Activated CD8-positive, alpha-beta memory T cell treated with anti-CD3 and anti-CD28 coated beads, Interleukin-2, amount 10 ng/mL, durations not matched to agents 7 days and 5 days (primary cell): Measurements from ENCODE around the gene NHLH1. TPM values are rescaled to one million over a fixed set of nuclear protein-coding genes. Genes with fewer than 3 reads are reported as not detected.
A peak's percentile ranks its signal among the peaks of the same experiment; 100 is the strongest.
"Not testable (repeated sequence)": the region's sequence is repeated elsewhere in the genome, so short reads cannot be mapped to it uniquely, and the experiment has no call there.

Source experiments
- ATAC-seq: fragments of 150-1000 bp; cut with Tn5 transposase; one replicate; pipeline ENCODE4 v1.10.0; 2021; ENCODE audit warnings: moderate library complexity
- CTCF ChIA-PET: fragments of 350-600 bp; sonication (Branson Sonifier 250); formaldehyde crosslinking; loops from one replicate; lab custom pipeline; 2021; ENCODE audit warnings: antibody characterized with exemption; lab: Charles Lee
- DNase-seq: peaks from one replicate; pipeline ENCODE4 v3.0.0-alpha.2; 2020
- H3K27ac Mint-ChIP-seq: one replicate; pipeline ENCODE4 v1.8.0; 2021; ENCODE audit warnings: mild to moderate bottlenecking, mixed read lengths
- H3K27me3 Mint-ChIP-seq: one replicate; pipeline ENCODE4 v1.8.0; 2021; ENCODE audit warnings: mixed read lengths
- H3K36me3 Mint-ChIP-seq: one replicate; pipeline ENCODE4 v1.8.0; 2021; ENCODE audit warnings: mild to moderate bottlenecking, mixed read lengths
- H3K4me1 Mint-ChIP-seq: one replicate; pipeline ENCODE4 v1.8.0; 2021; ENCODE audit warnings: mixed read lengths
- H3K4me3 Mint-ChIP-seq: one replicate; pipeline ENCODE4 v1.8.0; 2021; ENCODE audit warnings: mild to moderate bottlenecking, moderate library complexity, mixed read lengths
- H3K9me3 Mint-ChIP-seq: one replicate; pipeline ENCODE4 v1.8.0; 2022; ENCODE audit warnings: low read depth, mixed read lengths
- total RNA-seq, 2 experiments: library from RNA; stranded (reverse); gene quantifications; one replicate each; pipeline ENCODE4 v1.2.3, GENCODE V29; 2021

Gene NHLH1
- total RNA-seq, 2 experiments from 2014 or later = 0.35 to 0.44 TPM

GRCh38 chr1:160373696-160374095, 6.8 kb downstream of the NHLH1 start:
- H3K4me3 Mint-ChIP-seq = no peak overlapping the region
- DNase-seq (no peak), ATAC-seq (no peak)
- CTCF ChIA-PET = interaction anchor here (0.7 to 8.3 kb wide), 3 partner anchors 21 to 242 kb away, joined by 3 to 43 read pairs (median 3); no protein-coding TSS in a partner anchor
- H3K27ac Mint-ChIP-seq = no peak overlapping the region
- H3K36me3 Mint-ChIP-seq = no peaks in the 10 kb centered on the region
- H3K4me1 Mint-ChIP-seq = peaks cover 13% of the 10 kb centered on the region
- no peaks in the 10 kb centered on the region for H3K27me3 Mint-ChIP-seq
- no peaks in the 10 kb centered on the region for H3K9me3 Mint-ChIP-seq

DNA sequence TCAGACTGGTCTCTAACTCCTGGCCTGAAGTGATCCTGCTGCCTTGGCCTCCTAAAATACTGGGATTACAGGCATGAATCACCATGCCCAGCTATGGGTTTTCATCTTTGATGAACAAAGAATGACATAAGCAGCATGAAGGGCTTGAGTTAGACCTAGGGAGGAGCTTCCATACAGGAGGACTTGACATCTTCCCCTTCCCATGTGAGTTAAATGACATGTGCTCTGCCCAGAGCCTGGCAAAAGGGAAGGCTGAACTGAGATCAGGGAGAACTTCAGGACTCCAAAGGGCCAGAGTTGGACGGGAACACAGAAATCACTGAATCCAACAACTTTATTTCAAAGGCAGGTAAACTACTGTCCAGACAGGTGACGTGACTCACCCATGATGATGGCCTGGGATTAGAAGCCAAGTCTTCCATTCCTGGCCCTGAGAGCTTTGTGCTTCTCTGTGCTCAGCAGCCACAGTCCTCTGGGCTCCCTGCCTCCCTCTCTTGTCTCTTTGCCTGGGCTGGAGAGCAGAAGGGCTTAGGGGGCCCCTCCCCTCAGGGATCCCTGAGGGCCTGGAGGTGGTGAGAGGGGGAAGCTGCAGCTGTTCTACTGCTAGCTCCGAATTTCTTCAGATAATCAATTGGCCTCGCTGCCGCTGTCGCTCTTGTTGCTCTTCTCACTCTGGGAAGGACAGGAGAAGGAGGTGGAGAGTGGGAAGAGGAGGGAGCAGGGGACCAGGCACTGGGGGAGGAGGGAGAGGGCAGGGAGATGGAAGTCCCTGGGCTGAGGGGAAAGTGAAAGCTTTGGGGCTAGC, 7.6 kb downstream of the NHLH1 start:
- H3K27me3 Mint-ChIP-seq = peaks cover 4% of the 10 kb centered on the region
- peaks cover 13% of the 10 kb centered on the region for H3K4me1 Mint-ChIP-seq
- no peak overlapping the region for H3K4me3 Mint-ChIP-seq
- H3K9me3 Mint-ChIP-seq = no peaks in the 10 kb centered on the region
- no peaks in the 10 kb centered on the region for H3K36me3 Mint-ChIP-seq
- CTCF ChIA-PET = interaction anchor here (0.6 to 8.3 kb wide), 4 partner anchors 21 to 294 kb away, joined by 3 to 63 read pairs (median 42); no protein-coding TSS in a partner anchor
- ATAC-seq (no peak), DNase-seq (no peak)
- no peak overlapping the region for H3K27ac Mint-ChIP-seq

DNA sequence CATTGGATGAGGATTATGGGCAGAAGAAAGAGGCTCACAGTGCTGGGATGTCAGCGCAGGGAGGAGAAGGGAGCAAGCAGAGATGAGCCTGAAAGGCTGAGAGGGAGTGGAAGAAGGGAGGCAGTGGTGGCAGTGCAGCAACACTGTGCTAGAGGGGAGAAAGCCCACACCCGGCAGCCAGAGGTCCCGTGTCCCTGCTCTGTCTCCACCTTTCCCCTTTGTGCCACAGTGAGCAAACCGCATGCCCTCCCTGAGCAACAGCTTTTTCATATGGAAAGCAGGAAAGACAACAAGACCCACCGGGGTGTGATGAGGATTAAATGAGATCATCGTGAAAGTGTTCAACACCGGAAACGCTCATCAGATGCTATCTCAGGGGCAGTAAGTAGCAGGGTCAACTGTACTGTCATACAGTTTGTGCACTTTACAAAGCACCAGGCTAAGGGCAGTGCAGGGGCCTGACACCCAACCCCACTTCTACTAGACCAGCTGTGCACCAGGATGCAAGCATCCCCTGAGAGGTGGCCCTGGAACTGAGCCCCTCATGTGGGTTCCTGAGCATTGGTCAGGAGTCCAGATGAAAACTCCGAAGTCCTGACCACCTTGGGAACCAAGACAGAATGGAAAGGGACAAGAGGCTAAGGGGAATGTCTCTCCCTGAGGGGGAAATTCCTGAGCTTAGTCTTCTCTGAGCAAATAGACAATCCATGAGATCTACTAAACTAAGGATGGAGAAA, 9.1 kb downstream of the NHLH1 start:
- peak; percentile 49 for DNase-seq
- CTCF ChIA-PET = interaction anchor here (0.7 to 8.3 kb wide), 39 partner anchors 8 to 346 kb away, joined by 3 to 63 read pairs (median 4); partner anchors contain the start of genes COPA, IGSF8, NCSTN and NHLH1
- Mint-ChIP-seq H3K36me3 (no peaks in the 10 kb centered on the region), H3K9me3 (no peaks in the 10 kb centered on the region), H3K27ac (peak overlapping the region; percentile 39), H3K27me3 (peaks cover 4% of the 10 kb centered on the region), H3K4me1 (peaks cover 13% of the 10 kb centered on the region), H3K4me3 (no peak overlapping the region)
- peak; percentile 71 for ATAC-seq

DNA sequence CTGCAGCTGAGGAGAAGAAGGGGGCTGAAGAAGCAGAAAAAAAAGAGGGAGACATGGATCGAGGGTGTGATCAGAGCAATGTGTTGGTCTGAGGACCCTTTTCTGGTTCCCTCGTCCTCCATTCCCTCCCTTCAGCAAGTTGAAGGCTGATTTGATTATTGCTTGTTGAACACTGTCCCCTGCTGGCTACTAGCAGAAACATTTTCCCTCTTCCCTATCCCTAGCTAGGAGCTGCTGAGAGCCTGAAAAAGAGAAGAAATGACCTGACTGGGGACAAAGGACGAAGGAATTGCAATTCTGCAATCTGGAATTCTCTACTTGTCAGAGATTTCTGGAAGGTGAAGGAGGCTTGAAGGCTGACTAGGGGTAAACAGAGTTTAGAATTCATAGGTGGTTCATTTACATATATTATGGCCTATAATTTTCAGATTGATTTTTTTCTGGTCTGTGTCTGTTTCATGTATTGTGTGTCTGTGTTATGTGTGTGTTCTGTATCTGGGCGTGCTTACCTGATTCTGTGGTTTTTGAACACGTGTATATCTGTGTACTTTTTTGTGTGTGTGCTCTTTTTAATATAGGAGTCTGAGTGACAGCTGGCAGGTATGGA, 9.8 kb downstream of the NHLH1 start:
- peak; percentile 84 for ATAC-seq
- no peak overlapping the region for H3K4me3 Mint-ChIP-seq
- H3K27me3 Mint-ChIP-seq = peaks cover 4% of the 10 kb centered on the region
- CTCF ChIA-PET = interaction anchor here (0.5 to 8.3 kb wide), 44 partner anchors 9 to 346 kb away, joined by 3 to 63 read pairs (median 4); partner anchors contain the start of genes COPA, IGSF8, NCSTN and NHLH1
- H3K36me3 Mint-ChIP-seq = no peaks in the 10 kb centered on the region
- no peak overlapping the region for H3K27ac Mint-ChIP-seq
- peak; percentile 57 for DNase-seq
- H3K4me1 Mint-ChIP-seq = peaks cover 13% of the 10 kb centered on the region
- no peaks in the 10 kb centered on the region for H3K9me3 Mint-ChIP-seq

DNA sequence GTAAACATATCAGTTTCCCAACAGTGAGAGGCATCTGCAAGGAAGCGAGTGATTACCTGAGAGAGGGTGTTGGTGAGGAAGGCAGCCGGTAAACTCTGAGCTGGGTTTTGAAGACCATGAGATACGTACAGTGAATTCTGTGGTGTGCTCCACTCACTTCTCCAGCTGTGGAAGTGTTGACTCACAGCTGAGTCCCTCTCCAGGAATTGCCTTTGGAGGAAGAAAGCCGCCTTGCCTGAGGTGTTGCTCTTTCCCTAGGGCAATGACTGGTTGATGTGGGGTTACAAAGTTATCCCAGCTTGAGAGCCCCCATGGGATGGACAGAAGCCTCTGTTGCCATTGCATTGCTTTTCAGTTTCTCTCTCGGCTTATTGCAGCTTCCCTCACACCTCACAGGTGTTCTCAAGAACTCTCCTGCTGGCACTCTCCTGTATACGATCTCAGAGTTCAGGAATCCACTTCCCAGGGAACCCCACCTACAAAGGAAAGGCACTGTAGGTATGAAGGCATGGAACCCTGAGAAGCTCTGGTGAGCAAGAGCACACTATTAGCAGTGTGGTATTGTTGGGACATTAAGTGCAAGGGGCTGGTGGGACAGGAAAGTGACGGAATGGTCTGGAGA, 10.8 kb downstream of the NHLH1 start:
- H3K4me3 Mint-ChIP-seq = no peak overlapping the region

GRCh38 chr1:160384812-160385211, 17.9 kb downstream of the NHLH1 start:
- DNase-seq, H3K4me1 Mint-ChIP-seq, ATAC-seq, H3K9me3 Mint-ChIP-seq, H3K4me3 Mint-ChIP-seq, H3K36me3 Mint-ChIP-seq, CTCF ChIA-PET, H3K27ac Mint-ChIP-seq: not testable (repeated sequence)
- peaks cover 31% of the 10 kb centered on the region for H3K27me3 Mint-ChIP-seq

More for the DNA sequence above, 10.8 kb downstream of the NHLH1 start:
- Mint-ChIP-seq H3K27me3 (peaks cover 5% of the 10 kb centered on the region), H3K27ac (no peak overlapping the region), H3K4me1 (peaks cover 13% of the 10 kb centered on the region), H3K36me3 (no peaks in the 10 kb centered on the region), H3K9me3 (no peaks in the 10 kb centered on the region)
- CTCF ChIA-PET = interaction anchor here (0.5 to 8.3 kb wide), 22 partner anchors 13 to 347 kb away, joined by 3 to 63 read pairs (median 6); no protein-coding TSS in a partner anchor
- DNase-seq = no peak
- ATAC-seq = no peak

GRCh38 chr1:160388406-160388805, 21.5 kb downstream of the NHLH1 start:
- not testable (repeated sequence) for H3K4me3 Mint-ChIP-seq, H3K4me1 Mint-ChIP-seq, H3K9me3 Mint-ChIP-seq, H3K36me3 Mint-ChIP-seq, DNase-seq, ATAC-seq, H3K27ac Mint-ChIP-seq
- CTCF ChIA-PET = interaction anchor here (0.6 kb wide), 2 partner anchors 56 to 121 kb away, joined by 3 read pairs; no protein-coding TSS in a partner anchor
- H3K27me3 Mint-ChIP-seq = peaks cover 46% of the 10 kb centered on the region

GRCh38 chr1:160394673-160395072, 27.8 kb downstream of the NHLH1 start:
- peaks cover 42% of the 10 kb centered on the region for H3K27me3 Mint-ChIP-seq
- H3K4me1 Mint-ChIP-seq = no peaks in the 10 kb centered on the region
- H3K27ac Mint-ChIP-seq = no peak overlapping the region
- DNase-seq (no peak), ATAC-seq (no peak)
- no peak overlapping the region for H3K4me3 Mint-ChIP-seq
- CTCF ChIA-PET = interaction anchor here (1.0 to 2.3 kb wide), 2 partner anchors 11 to 18 kb away, joined by 3 to 6 read pairs; no protein-coding TSS in a partner anchor
- no peaks in the 10 kb centered on the region for H3K9me3 Mint-ChIP-seq
- H3K36me3 Mint-ChIP-seq = no peaks in the 10 kb centered on the region

DNA sequence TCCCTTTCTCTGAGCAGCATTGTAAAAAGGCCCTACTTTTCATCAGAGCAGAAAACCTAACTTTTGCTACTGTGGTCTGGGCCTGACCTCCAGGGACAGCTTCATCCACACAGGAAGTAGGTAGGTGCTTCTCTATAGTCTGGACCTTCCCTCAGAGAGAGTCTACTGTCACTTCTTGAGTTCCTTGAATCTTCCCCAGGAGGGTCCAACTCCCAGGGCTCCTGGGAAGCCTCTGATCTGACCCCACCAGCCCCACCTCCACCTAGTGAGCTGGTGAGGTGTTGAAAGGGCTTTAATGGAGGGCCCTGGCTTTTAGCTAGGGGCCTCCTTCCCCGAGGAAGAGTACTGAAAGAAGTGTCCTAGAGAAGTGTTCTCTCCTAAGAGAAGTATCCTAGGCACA, 30.8 kb downstream of the NHLH1 start:
- H3K4me3 Mint-ChIP-seq = no peak overlapping the region
- H3K36me3 Mint-ChIP-seq = no peaks in the 10 kb centered on the region
- H3K27ac Mint-ChIP-seq = no peak overlapping the region
- no peak for ATAC-seq
- peaks cover 46% of the 10 kb centered on the region for H3K27me3 Mint-ChIP-seq
- H3K9me3 Mint-ChIP-seq = no peaks in the 10 kb centered on the region
- CTCF ChIA-PET = interaction anchor here (0.8 to 1.2 kb wide), 3 partner anchors 19 to 132 kb away, joined by 3 to 7 read pairs (median 3); no protein-coding TSS in a partner anchor
- H3K4me1 Mint-ChIP-seq = peaks cover 2% of the 10 kb centered on the region
- DNase-seq = no peak

- Mint-ChIP-seq H3K36me3 (no peaks in the 10 kb centered on the region), H3K27ac (no peak overlapping the region), H3K9me3 (no peaks in the 10 kb centered on the region), H3K4me1 (peaks cover 2% of the 10 kb centered on the region), H3K4me3 (no peak overlapping the region), H3K27me3 (peaks cover 53% of the 10 kb centered on the region)
- ATAC-seq (no peak), DNase-seq (peak; percentile 32)
- CTCF ChIA-PET = interaction anchor here (1.1 kb wide), 1 partner anchor 22 kb away, joined by 7 read pairs; no protein-coding TSS in a partner anchor
These were observed 32.0 kb downstream of the NHLH1 start for GRCh38 chr1:160398823-160399222.

DNA sequence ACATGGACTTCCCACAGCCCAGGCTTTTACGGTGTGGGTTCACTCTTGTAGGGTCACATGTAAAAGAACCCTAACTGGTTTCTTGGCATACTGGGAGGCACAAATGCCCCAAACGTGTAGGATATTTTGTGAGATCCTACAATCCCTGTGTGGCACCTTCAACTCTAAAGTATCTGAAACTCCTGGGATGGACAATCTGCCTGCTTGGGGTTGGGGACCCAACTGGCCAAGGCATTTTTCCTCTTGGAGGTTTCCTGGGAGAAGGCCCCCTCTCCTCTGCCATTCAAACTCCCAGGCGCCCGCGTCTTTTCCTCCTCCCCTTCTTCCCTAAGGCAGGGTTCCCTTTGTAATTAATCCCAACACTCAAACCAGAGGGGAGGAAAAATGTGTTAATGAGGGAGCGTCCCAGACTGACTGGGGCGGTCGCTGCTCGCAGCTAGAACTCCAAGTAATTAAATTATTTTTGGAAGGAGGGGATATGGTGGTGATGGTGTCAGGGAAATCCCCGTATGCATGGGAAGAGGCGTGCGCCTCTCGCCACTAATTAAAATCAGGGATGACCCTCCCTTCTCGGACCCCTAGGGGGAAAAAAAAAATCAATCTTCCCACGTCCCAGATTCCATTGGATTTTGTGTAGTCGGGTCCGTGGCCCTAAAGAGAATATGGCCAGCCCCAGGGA, 32.8 kb downstream of the NHLH1 start:
- no peak overlapping the region for H3K27ac Mint-ChIP-seq
- peaks cover 2% of the 10 kb centered on the region for H3K4me1 Mint-ChIP-seq
- no peaks in the 10 kb centered on the region for H3K36me3 Mint-ChIP-seq
- CTCF ChIA-PET = no interaction called here
- peak; percentile 31 for DNase-seq
- H3K9me3 Mint-ChIP-seq = no peaks in the 10 kb centered on the region
- no peak overlapping the region for H3K4me3 Mint-ChIP-seq
- H3K27me3 Mint-ChIP-seq = peaks cover 52% of the 10 kb centered on the region
- ATAC-seq = no peak

- H3K27ac Mint-ChIP-seq = no peak within 1 kb of the TSS
- CTCF ChIA-PET = no interaction called here
- H3K4me1 Mint-ChIP-seq = peaks cover 2% of the 10 kb centered on the region
- no peak for ATAC-seq
- no peaks in the 10 kb centered on the region for H3K9me3 Mint-ChIP-seq
- DNase-seq = peak; percentile 42
- no peak within 1 kb of the TSS for H3K4me3 Mint-ChIP-seq
- H3K36me3 Mint-ChIP-seq = no peaks in the 10 kb centered on the region
- peaks cover 50% of the 10 kb centered on the region for H3K27me3 Mint-ChIP-seq
These were observed 33.4 kb downstream of the NHLH1 start, which contains the start of gene VANGL2 for GRCh38 chr1:160400223-160400645. Gene VANGL2 (plus strand): TSS chr1:160400564. CDS start chr1:160415838, 15,274 bp downstream.
